HEK293 (cell line): ENCODE measurements around the gene PIK3R1.

Source experiments
- CTCF ChIA-PET: fragments of 350-600 bp; formaldehyde crosslinking; extraction: SDS; loops from one replicate; lab custom pipeline; 2021; ENCODE audit warnings: antibody characterized with exemption; lab: Yijun Ruan, JAX
- POLR2A ChIA-PET: fragments of 300-600 bp; formaldehyde crosslinking; extraction: SDS; loops from one replicate; lab custom pipeline; 2020; ENCODE audit warnings: antibody characterized with exemption, inconsistent platforms; lab: Yijun Ruan, JAX
- H3K27ac ChIP-seq: fragments of 200-500 bp; sonication (Bioruptor generic); 2 replicates; pipeline ENCODE4 v1.5.1; 2014; ENCODE audit warnings: low read depth, low read length, control low read depth, inconsistent platforms; ENCODE audit errors: extremely low read depth
- H3K36me3 ChIP-seq, 2 experiments: fragments of 200-500 bp in 1 of 2; sonication (Bioruptor generic) in 1 of 2; 1 replicate in 1 of 2; 2 replicates in 1 of 2; pipeline ENCODE4 v1.5.1; 2014 to 2017; ENCODE audit warnings: inconsistent platforms in 2 of 2, low read length in 2 of 2; ENCODE audit not compliant: control insufficient read depth in 2 of 2, insufficient read depth in 1 of 2
- H3K4me1 ChIP-seq: fragments of 200-500 bp; sonication (Bioruptor generic); 2 replicates; pipeline ENCODE4 v1.5.1; 2014; ENCODE audit warnings: mild to moderate bottlenecking, low read length, inconsistent platforms; ENCODE audit not compliant: control insufficient read depth, insufficient read depth
- H3K4me3 ChIP-seq: 2 replicates; pipeline ENCODE4 v1.5.1; 2011; ENCODE audit warnings: low read depth, mild to moderate bottlenecking, control low read depth, low read length, moderate library complexity
- H3K9me3 ChIP-seq: fragments of 200-500 bp; sonication (Bioruptor generic); 2 replicates; pipeline ENCODE4 v1.5.1; 2014; ENCODE audit warnings: low read depth, low read length, inconsistent platforms; ENCODE audit not compliant: control insufficient read depth, insufficient read depth
- CTCF ChIP-seq: fragments of 450-650 bp; formaldehyde crosslinking; IDR thresholded peaks from 2 replicates; pipeline ENCODE4 v1.5.1; 2016; ENCODE audit warnings: missing biosample characterization, missing genetic modification characterization
- MZF1 ChIP-seq: fragments of 450-650 bp; formaldehyde crosslinking; IDR thresholded peaks from 2 replicates; pipeline ENCODE4 v1.5.1; 2017; ENCODE audit warnings: missing biosample characterization, missing genetic modification characterization, borderline replicate concordance
- OVOL3 ChIP-seq: fragments of 450-650 bp; formaldehyde crosslinking; IDR thresholded peaks from 2 replicates; pipeline ENCODE4 v1.5.1; 2016; ENCODE audit warnings: missing biosample characterization, missing genetic modification characterization
- PRDM10 ChIP-seq: fragments of 450-650 bp; formaldehyde crosslinking; IDR thresholded peaks from 2 replicates; pipeline ENCODE4 v1.5.1; 2016; ENCODE audit warnings: missing biosample characterization, missing genetic modification characterization
- REPIN1 ChIP-seq: fragments of 450-650 bp; formaldehyde crosslinking; IDR thresholded peaks from 2 replicates; pipeline ENCODE4 v1.5.1; 2017; ENCODE audit warnings: missing biosample characterization, missing genetic modification characterization, low read depth
- SCRT1 ChIP-seq: fragments of 450-650 bp; formaldehyde crosslinking; IDR thresholded peaks from 2 replicates; pipeline ENCODE4 v1.5.1; 2016; ENCODE audit warnings: missing biosample characterization, missing genetic modification characterization, borderline replicate concordance
- ZBTB48 ChIP-seq: fragments of 450-650 bp; formaldehyde crosslinking; IDR thresholded peaks from 2 replicates; pipeline ENCODE4 v1.5.1; 2016; ENCODE audit warnings: missing biosample characterization, missing genetic modification characterization
- ZBTB6 ChIP-seq: fragments of 450-650 bp; formaldehyde crosslinking; IDR thresholded peaks from 2 replicates; pipeline ENCODE4 v1.5.1; 2017; ENCODE audit warnings: missing biosample characterization, missing genetic modification characterization
- ZBTB8A ChIP-seq: fragments of 450-650 bp; formaldehyde crosslinking; IDR thresholded peaks from 2 replicates; pipeline ENCODE4 v1.5.1; 2016; ENCODE audit warnings: missing biosample characterization, missing genetic modification characterization
- ZEB2 ChIP-seq: fragments of 450-650 bp; formaldehyde crosslinking; IDR thresholded peaks from 2 replicates; pipeline ENCODE4 v1.5.1; 2016; ENCODE audit warnings: missing biosample characterization, missing genetic modification characterization
- ZNF10 ChIP-seq: fragments of 450-650 bp; formaldehyde crosslinking; IDR thresholded peaks from 2 replicates; pipeline ENCODE4 v1.5.1; 2017; ENCODE audit warnings: missing biosample characterization, missing genetic modification characterization
- ZNF26 ChIP-seq: fragments of 450-650 bp; formaldehyde crosslinking; IDR thresholded peaks from 2 replicates; pipeline ENCODE4 v1.5.1; 2016; ENCODE audit warnings: missing biosample characterization, missing genetic modification characterization
- ZNF394 ChIP-seq: fragments of 450-650 bp; formaldehyde crosslinking; IDR thresholded peaks from 2 replicates; pipeline ENCODE4 v1.5.1; 2016; ENCODE audit warnings: missing biosample characterization, missing genetic modification characterization, mild to moderate bottlenecking, moderate library complexity, borderline replicate concordance
- ZNF416 ChIP-seq: fragments of 450-650 bp; formaldehyde crosslinking; IDR thresholded peaks from 2 replicates; pipeline ENCODE4 v1.5.1; 2016; ENCODE audit warnings: missing biosample characterization, missing genetic modification characterization
- ZNF518A ChIP-seq: fragments of 450-650 bp; formaldehyde crosslinking; conservative IDR thresholded peaks from 2 replicates; pipeline ENCODE4 v1.5.1; 2016; ENCODE audit warnings: low read depth, missing biosample characterization, missing genetic modification characterization
- ZNF529 ChIP-seq: fragments of 450-650 bp; formaldehyde crosslinking; IDR thresholded peaks from 2 replicates; pipeline ENCODE4 v1.5.1; 2017; ENCODE audit warnings: missing genetic modification characterization, missing biosample characterization; ENCODE audit not compliant: insufficient replicate concordance
- ZNF645 ChIP-seq: fragments of 450-650 bp; formaldehyde crosslinking; IDR thresholded peaks from 2 replicates; pipeline ENCODE4; 2016; ENCODE audit warnings: missing biosample characterization, missing genetic modification characterization
- ZNF677 ChIP-seq: fragments of 450-650 bp; IDR thresholded peaks from 2 replicates; pipeline ENCODE4 v1.5.0; 2018; ENCODE audit warnings: missing biosample characterization, mild to moderate bottlenecking, missing genetic modification characterization, moderate library complexity
- ZNF785 ChIP-seq: fragments of 450-650 bp; formaldehyde crosslinking; IDR thresholded peaks from 2 replicates; pipeline ENCODE4 v1.5.1; 2016; ENCODE audit warnings: missing biosample characterization, missing genetic modification characterization
- ZSCAN16 ChIP-seq: fragments of 450-650 bp; formaldehyde crosslinking; IDR thresholded peaks from 2 replicates; pipeline ENCODE4 v1.5.1; 2016; ENCODE audit warnings: missing biosample characterization, missing genetic modification characterization
- ZSCAN23 ChIP-seq: fragments of 450-650 bp; formaldehyde crosslinking; IDR thresholded peaks from 2 replicates; pipeline ENCODE4 v1.5.1; 2016; ENCODE audit warnings: missing biosample characterization, missing genetic modification characterization
- ZSCAN5A ChIP-seq: fragments of 450-650 bp; formaldehyde crosslinking; IDR thresholded peaks from 2 replicates; pipeline ENCODE4 v1.5.1; 2016; ENCODE audit warnings: missing biosample characterization, missing genetic modification characterization

The PIK3R1 gene

GRCh38 chr5:68240202-68240601, 24.6 kb downstream of the PIK3R1 start:
- ChIA-PET POLR2A (interaction anchor here (2.8 kb wide), 1 partner anchor 24 kb away, joined by 18 read pairs; the partner anchor contains the start of gene PIK3R1), CTCF (interaction anchor here (0.8 to 1.7 kb wide), 2 partner anchors 13 to 994 kb away, joined by 5 to 7 read pairs; no protein-coding TSS in a partner anchor)
- no peaks in the 10 kb centered on the region for H3K9me3 ChIP-seq
- H3K4me1 ChIP-seq, result peaks cover 29% of the 10 kb centered on the region
- H3K27ac ChIP-seq, result 0 out of 2 replicates have a peak overlapping the region, but pooled peaks have one; percentile 41
- no peak overlapping the region for H3K4me3 ChIP-seq
- H3K36me3 ChIP-seq, result no peaks in the 10 kb centered on the region
- no peak for TF ChIP-seq SCRT1 (tag by site-specific recombination)
- TF ChIP-seq ZNF416 (tag by site-specific recombination), result no peak
- no peak for TF ChIP-seq ZSCAN16 (tag by site-specific recombination)
- peak; percentile 100 for TF ChIP-seq OVOL3 (tag by site-specific recombination)
- TF ChIP-seq ZBTB48 (tag by site-specific recombination), result no peak
- no peak for TF ChIP-seq ZNF785 (tag by site-specific recombination)
- TF ChIP-seq ZSCAN23 (tag by site-specific recombination), result no peak
- 0 out of 2 replicates have a peak, but pooled peaks have one; percentile 42 for TF ChIP-seq MZF1 (tag by site-specific recombination)
- no peak for TF ChIP-seq ZEB2 (tag by site-specific recombination)
- TF ChIP-seq CTCF (tag by site-specific recombination), result no peak
- no peak for TF ChIP-seq ZNF677 (tag by site-specific recombination)
- TF ChIP-seq ZNF529, result no peak
- TF ChIP-seq ZNF26, result no peak
- no peak for TF ChIP-seq ZSCAN5A
- TF ChIP-seq ZNF645 (tag by site-specific recombination), result no peak
- no peak for TF ChIP-seq PRDM10 (tag by site-specific recombination)
- no peak for TF ChIP-seq REPIN1 (tag by site-specific recombination)
- TF ChIP-seq ZBTB8A (tag by site-specific recombination), result no peak
- no peak for TF ChIP-seq ZNF518A (tag by site-specific recombination)
- TF ChIP-seq ZBTB6 (tag by site-specific recombination), result no peak
- no peak for TF ChIP-seq ZNF394 (tag by site-specific recombination)
- TF ChIP-seq ZNF10 (tag by site-specific recombination), result no peak
